GM18867 (cell line): ENCODE data around the gene GCLC.

Source experiments
- ATAC-seq: cut with Tn5 transposase; IDR thresholded peaks from one replicate; pipeline ENCODE4 v1.9.1; 2021; ENCODE audit warnings: mild to moderate bottlenecking, moderate library complexity; ENCODE audit not compliant: unreplicated experiment

The GCLC gene

GRCh38 chr6:53461041-53461656 lies 83.8 kb downstream of the GCLC start:
- peak; percentile 56 for ATAC-seq

DNA sequence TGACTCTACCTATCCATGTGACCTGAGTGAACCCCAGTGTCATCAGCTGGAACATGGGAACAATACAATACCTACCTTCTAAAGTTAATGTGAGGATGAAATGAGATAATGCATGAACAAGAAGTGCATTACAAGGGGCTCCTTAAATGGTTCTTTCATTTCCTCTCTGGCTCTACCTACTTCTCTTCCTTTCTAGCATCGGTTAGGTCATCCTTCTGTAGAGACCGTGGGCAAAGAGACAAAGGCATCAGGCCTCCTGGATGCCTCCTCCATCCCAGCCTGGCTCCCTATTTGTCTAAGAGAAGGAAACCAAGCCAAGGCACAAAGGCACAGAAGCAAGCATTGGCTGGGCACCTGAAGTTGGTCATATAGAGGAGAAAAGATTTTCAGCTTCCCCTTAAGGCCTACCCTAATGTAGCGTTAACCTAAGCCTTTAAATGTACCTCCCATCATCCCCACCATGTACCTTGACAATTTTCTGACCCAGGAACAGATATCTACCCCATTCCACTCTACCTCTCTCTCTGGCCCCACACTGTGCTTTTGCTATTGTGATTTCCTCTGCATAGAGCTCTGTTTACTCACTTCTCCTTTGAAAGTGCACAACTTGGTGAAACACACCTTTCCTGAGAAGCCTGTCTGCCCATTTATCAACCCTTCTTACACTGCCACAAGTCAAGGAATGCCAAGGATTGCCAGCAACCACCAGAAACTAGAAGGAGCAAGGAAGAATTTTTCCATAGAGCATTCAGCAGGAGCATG lies 86.6 kb downstream of the GCLC start:
- ATAC-seq = no peak

DNA sequence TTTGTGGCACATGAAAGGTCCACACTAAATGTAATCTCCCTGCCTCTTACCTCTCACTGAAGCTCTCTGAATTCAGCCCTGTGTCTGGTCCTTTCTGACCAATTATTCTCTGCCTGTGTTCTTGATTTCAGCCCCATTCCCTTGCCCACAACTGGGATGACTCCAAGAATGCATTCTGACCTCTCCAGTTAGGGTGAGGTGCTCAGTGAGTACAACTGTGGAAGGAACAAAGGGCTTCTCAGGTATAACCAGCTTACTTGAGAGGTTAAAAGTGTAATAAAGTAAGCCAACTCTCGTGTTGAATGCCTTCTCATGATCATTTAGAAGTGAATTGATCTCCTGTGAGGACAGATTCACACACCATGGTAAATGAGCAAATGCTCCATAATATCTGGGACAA lies 88.1 kb downstream of the GCLC start:
- ATAC-seq = no peak

DNA sequence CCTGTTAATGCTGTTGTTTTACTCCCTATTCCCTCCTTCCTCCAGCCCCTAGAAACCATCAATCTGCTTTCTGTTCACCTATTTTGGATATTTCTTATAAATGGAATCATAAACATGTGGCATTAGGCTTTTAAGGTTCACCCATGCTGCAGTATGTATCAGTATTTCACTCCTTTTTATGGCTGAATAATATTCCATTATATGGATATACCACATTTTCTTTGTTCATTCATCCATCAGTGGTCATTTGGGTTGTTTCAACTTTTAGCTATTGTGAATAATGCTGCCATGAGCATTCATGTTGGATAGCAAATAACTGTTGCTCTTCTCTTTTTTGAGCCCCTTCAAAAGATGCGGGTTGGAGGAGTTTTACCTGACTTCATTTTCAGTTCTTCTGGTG lies 89.2 kb downstream of the GCLC start:
- ATAC-seq = no peak

GRCh38 chr6:53451165-53451564 lies 93.7 kb downstream of the GCLC start:
- no peak for ATAC-seq

DNA sequence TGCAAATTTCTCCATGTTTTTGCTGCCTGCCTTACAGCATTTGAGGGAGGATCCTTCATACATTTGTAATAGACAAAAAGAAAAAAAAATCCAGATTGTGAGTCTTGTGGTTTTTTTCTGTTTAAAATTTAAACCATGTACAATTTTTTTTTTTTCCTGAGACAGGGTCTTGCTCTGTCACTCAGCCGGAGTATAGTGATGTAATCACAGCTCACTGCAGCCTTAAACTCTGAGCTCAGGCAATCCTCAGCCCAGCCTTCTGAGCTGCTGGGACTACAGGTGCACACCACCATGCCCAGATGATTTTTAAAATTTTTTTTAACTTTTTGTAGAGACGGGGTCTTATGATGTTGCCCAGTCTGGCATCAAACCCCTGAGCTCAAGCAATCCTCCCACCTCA lies 97.0 kb downstream of the GCLC start:
- ATAC-seq = no peak
